ENCODE measurements around the gene CCDC93.

CCDC93 gene

DNA sequence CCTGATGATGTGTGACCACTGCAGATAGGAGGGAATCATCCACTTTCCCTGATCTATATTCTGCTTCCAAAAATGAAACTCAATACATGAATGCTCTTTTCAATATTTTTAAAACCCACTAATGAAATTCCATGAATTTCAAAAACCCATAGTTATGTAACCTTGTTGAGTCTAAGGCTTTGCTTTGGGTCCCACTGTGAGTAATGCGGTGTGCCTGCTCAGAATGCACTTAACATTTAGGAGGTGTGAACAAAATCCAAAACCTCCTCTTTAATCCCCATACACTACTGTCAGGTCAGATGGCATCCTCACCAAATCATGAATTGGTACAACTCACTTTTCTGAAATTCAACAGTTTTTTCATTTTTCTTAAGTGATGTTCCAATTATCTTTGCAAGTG is 50.4 kb downstream of the CCDC93 start (continued):
- TF ChIP-seq SP3 (tag by site-specific recombination; IDR thresholded peaks at IDR 0.05): no peak

DNA sequence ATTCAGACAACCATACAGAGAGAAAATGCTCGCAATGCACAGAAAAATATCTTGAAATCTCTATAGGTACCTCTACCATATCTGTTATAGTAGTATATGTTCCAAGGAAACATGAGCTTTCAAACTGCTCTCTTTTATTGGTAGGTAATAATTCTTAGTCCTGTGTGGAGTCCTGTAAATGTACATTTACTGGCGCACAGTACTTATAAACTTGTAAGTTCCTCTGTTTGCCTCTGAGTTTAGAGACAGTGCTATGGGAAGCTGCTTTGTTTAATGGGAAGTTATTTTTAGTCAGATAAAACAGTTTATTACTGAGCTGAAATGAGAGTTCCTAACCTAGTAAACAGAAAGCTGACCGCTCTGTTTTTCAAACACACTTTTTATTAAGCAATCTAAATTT is 52.7 kb downstream of the CCDC93 start:
- TF ChIP-seq SCRT2 (tag by site-specific recombination; IDR thresholded peaks at IDR 0.05): no peak
- no peak for TF ChIP-seq ZNF514 (tag by site-specific recombination; IDR thresholded peaks at IDR 0.05)
- TF ChIP-seq, protein P1, sequence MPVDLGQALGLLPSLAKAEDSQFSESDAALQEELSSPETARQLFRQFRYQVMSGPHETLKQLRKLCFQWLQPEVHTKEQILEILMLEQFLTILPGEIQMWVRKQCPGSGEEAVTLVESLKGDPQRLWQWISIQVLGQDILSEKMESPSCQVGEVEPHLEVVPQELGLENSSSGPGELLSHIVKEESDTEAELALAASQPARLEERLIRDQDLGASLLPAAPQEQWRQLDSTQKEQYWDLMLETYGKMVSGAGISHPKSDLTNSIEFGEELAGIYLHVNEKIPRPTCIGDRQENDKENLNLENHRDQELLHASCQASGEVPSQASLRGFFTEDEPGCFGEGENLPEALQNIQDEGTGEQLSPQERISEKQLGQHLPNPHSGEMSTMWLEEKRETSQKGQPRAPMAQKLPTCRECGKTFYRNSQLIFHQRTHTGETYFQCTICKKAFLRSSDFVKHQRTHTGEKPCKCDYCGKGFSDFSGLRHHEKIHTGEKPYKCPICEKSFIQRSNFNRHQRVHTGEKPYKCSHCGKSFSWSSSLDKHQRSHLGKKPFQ (tag by site-specific recombination; IDR thresholded peaks at IDR 0.05): no peak
- TF ChIP-seq, protein P2, sequence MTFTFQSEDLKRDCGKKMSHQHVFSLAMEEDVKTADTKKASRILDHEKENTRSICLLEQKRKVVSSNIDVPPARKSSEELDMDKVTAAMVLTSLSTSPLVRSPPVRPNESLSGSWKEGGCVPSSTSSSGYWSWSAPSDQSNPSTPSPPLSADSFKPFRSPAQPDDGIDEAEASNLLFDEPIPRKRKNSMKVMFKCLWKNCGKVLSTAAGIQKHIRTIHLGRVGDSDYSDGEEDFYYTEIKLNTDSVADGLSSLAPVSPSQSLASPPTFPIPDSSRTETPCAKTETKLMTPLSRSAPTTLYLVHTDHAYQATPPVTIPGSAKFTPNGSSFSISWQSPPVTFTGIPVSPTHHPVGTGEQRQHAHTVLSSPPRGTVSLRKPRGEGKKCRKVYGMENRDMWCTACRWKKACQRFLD (tag by site-specific recombination; IDR thresholded peaks at IDR 0.05): no peak
- TF ChIP-seq, protein P3, sequence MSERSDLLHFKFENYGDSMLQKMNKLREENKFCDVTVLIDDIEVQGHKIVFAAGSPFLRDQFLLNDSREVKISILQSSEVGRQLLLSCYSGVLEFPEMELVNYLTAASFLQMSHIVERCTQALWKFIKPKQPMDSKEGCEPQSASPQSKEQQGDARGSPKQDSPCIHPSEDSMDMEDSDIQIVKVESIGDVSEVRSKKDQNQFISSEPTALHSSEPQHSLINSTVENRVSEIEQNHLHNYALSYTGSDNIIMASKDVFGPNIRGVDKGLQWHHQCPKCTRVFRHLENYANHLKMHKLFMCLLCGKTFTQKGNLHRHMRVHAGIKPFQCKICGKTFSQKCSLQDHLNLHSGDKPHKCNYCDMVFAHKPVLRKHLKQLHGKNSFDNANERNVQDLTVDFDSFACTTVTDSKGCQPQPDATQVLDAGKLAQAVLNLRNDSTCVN (tag by site-specific recombination; optimal IDR thresholded peaks at IDR 0.05): no peak
- no peak for TF ChIP-seq ZNF274 (IDR thresholded peaks at IDR 0.05; ENCODE audit: low read length)
- no peak for TF ChIP-seq ZNF274 (tag by site-specific recombination; IDR thresholded peaks at IDR 0.05; ENCODE audit: borderline replicate concordance)
- no peak for TF ChIP-seq ZNF416 (tag by site-specific recombination; IDR thresholded peaks at IDR 0.05)
- TF ChIP-seq ZNF549 (tag by site-specific recombination; IDR thresholded peaks at IDR 0.05): no peak
- TF ChIP-seq, protein P4, sequence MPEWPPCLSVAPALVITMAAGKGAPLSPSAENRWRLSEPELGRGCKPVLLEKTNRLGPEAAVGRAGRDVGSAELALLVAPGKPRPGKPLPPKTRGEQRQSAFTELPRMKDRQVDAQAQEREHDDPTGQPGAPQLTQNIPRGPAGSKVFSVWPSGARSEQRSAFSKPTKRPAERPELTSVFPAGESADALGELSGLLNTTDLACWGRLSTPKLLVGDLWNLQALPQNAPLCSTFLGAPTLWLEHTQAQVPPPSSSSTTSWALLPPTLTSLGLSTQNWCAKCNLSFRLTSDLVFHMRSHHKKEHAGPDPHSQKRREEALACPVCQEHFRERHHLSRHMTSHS (tag by site-specific recombination; IDR thresholded peaks at IDR 0.05): no peak
- TF ChIP-seq, protein P5, sequence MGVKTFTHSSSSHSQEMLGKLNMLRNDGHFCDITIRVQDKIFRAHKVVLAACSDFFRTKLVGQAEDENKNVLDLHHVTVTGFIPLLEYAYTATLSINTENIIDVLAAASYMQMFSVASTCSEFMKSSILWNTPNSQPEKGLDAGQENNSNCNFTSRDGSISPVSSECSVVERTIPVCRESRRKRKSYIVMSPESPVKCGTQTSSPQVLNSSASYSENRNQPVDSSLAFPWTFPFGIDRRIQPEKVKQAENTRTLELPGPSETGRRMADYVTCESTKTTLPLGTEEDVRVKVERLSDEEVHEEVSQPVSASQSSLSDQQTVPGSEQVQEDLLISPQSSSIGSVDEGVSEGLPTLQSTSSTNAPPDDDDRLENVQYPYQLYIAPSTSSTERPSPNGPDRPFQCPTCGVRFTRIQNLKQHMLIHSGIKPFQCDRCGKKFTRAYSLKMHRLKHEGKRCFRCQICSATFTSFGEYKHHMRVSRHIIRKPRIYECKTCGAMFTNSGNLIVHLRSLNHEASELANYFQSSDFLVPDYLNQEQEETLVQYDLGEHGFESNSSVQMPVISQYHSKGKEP (tag by site-specific recombination; IDR thresholded peaks at IDR 0.05): no peak
- TF ChIP-seq ZNF138 (tag by site-specific recombination; IDR thresholded peaks at IDR 0.05; ENCODE audit: borderline replicate concordance): no peak
- TF ChIP-seq, protein P6, sequence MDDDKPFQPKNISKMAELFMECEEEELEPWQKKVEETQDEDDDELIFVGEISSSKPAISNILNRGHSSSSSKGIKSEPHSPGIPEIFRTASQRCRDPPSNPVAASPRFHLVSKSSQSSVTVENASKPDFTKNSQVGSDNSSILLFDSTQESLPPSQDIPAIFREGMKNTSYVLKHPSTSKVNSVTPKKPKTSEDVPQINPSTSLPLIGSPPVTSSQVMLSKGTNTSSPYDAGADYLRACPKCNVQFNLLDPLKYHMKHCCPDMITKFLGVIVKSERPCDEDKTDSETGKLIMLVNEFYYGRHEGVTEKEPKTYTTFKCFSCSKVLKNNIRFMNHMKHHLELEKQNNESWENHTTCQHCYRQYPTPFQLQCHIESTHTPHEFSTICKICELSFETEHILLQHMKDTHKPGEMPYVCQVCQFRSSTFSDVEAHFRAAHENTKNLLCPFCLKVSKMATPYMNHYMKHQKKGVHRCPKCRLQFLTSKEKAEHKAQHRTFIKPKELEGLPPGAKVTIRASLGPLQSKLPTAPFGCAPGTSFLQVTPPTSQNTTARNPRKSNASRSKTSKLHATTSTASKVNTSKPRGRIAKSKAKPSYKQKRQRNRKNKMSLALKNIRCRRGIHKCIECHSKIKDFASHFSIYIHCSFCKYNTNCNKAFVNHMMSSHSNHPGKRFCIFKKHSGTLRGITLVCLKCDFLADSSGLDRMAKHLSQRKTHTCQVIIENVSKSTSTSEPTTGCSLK (tag by site-specific recombination; IDR thresholded peaks at IDR 0.05): no peak
- no peak for TF ChIP-seq GFI1B (tag by site-specific recombination; IDR thresholded peaks at IDR 0.05)
- TF ChIP-seq, protein P7, sequence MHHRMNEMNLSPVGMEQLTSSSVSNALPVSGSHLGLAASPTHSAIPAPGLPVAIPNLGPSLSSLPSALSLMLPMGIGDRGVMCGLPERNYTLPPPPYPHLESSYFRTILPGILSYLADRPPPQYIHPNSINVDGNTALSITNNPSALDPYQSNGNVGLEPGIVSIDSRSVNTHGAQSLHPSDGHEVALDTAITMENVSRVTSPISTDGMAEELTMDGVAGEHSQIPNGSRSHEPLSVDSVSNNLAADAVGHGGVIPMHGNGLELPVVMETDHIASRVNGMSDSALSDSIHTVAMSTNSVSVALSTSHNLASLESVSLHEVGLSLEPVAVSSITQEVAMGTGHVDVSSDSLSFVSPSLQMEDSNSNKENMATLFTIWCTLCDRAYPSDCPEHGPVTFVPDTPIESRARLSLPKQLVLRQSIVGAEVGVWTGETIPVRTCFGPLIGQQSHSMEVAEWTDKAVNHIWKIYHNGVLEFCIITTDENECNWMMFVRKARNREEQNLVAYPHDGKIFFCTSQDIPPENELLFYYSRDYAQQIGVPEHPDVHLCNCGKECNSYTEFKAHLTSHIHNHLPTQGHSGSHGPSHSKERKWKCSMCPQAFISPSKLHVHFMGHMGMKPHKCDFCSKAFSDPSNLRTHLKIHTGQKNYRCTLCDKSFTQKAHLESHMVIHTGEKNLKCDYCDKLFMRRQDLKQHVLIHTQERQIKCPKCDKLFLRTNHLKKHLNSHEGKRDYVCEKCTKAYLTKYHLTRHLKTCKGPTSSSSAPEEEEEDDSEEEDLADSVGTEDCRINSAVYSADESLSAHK (tag by site-specific recombination; IDR thresholded peaks at IDR 0.05): no peak
- TF ChIP-seq ZNF670 (tag by site-specific recombination; IDR thresholded peaks at IDR 0.05; ENCODE audit: low read depth): no peak
- no peak for TF ChIP-seq ZNF10 (tag by site-specific recombination; IDR thresholded peaks at IDR 0.05)
- H3K36me3 ChIP-seq (ENCODE audit: control insufficient read depth in 2 of 2, insufficient read depth in 1 of 2, low read length in 2 of 2): peaks cover 23 to 47% of the 10 kb centered on the region in 2 experiments
- no peak overlapping the region for H3K4me3 ChIP-seq (ENCODE audit: low read depth, low read length)
- H3K27ac ChIP-seq (ENCODE audit: extremely low read depth, low read depth, low read length): no peak overlapping the region
- POLR2A ChIA-PET: no interaction called here
- CTCF ChIA-PET: interaction anchor here (0.8 to 4.3 kb wide), 2 partner anchors 42 to 147 kb away, joined by 3 to 21 read pairs; partner anchors contain the start of gene DDX18
- no peaks in the 10 kb centered on the region for H3K9me3 ChIP-seq (ENCODE audit: control insufficient read depth, insufficient read depth, low read depth, low read length)
- 0 out of 2 replicates have a peak, but pooled peaks cover 3% of the 10 kb centered on the region for H3K4me1 ChIP-seq (ENCODE audit: control insufficient read depth, insufficient read depth, low read length)
